ENCODE results near the gene PRMT2.
"Not testable (repeated sequence)": the region's sequence is repeated elsewhere in the genome, so short reads cannot be mapped to it uniquely, and the experiment has no call there.

The PRMT2 gene

DNA sequence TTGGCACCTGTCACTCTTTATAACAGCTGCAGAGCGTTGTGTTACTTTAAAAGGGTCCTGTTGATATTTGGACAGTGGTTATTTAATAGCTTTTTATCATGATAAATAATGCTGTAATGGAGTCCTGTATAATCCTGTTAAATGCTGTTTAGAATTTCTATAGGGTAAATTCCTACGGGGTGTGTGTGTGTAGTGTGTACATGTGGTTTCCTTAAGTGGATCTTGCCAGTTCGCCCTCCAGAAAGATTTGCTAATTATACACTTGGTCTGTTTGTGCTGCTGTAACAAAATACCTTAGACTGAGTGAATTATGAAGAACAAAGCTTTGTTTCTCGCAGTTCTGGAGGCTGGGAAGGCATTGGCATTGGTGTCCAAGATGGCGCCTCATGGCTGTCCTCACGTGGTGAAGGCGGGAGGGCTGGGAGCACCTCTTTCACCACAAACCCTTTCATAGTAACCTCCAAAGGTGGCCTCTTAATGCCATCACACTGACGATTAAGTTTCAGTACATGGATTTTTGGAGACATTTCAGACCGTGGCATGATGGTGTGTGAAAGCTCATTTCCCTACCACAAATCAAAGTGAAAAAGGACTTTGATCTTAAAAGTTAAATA is 11.2 kb downstream of the PRMT2 start:
- DNase-seq, result no peak

DNA sequence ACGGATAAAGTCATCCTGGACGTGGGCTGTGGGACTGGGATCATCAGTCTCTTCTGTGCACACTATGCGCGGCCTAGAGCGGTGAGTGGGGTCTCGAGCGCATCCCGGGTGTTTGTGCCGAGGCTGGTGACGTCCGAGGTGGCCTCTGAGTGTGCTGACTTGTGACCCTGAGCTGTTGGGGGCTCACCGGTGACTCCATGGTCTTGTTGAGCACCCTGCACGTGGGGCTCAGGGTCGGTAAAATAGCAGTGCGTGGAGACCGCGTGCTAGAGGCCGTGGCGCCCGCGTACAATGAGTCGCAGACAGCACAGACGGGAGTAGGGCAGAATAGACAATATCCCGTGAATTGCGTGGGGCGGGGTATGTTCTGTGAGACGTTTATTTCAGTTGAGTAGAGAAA is 13.1 kb downstream of the PRMT2 start:
- no peak for DNase-seq

- no peak for DNase-seq
Observed at GRCh38 chr21:46649356-46649755, 13.9 kb downstream of the PRMT2 start.

GRCh38 chr21:46650476-46651098 is 15.1 kb downstream of the PRMT2 start:
- no peak for DNase-seq

DNA sequence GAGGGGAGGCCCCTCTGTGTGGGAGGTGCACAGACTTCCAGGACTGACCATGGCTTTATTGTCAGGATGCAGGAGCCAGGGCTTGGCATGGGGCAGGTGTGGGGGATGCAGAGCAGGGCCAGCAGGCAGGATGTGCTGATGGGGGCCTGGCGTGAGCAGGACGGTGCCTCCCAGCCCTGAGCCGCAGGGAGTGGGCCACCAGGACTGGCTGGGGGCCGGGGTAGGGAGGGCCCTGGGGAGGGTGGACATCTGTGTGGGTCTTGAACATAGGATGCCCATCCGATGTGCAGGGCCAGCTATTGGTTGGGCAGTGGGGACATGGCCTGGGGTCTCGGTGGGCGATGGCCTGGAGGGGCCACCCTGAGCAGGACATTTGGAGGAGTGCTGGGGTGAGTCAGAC is 15.6 kb downstream of the PRMT2 start:
- DNase-seq, result no peak

DNA sequence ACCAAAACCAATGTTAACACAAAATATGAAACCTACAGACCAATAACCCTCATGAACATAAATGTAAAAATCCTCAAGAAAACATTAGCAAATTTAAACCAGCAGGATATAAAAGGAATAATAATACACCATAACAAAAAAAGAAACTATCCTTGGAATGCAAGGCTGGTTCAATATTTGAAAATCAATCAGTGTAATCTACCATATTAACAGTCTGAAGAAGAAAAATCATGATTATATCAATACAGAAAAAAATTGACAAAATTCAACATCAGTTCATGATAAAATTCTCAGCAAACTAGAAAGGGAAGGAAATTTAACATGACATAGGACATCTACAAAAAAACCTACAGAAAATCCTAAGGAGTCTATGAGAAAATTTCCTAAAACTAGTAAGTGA is 19.8 kb downstream of the PRMT2 start:
- DNase-seq, result no peak

GRCh38 chr21:46656820-46657219 is 21.3 kb downstream of the PRMT2 start:
- DNase-seq, result no peak

- DNase-seq, result no peak
Observed at GRCh38 chr21:46660505-46660904, 25.0 kb downstream of the PRMT2 start.

DNA sequence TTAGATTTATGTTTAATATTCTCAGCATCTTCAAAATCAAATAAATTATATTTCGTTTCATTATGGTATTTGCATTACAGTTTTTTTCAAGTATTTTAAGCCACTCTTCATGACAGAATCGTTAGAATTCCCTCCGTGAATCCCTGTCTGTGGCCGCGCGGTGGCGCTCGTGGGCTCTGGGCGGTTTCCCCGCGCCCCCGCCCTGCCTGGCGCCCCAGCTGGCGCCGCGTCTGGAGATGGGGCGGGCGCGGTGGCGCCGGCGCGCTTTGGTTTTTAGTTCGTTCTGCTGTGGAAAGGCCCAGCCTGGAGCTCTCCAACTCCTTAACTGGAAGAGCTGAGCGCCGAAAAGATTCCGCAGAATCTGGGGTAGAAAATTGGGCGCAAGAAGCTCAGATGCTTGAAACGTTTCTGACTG is 25.7 kb downstream of the PRMT2 start:
- DNase-seq, result no peak

DNA sequence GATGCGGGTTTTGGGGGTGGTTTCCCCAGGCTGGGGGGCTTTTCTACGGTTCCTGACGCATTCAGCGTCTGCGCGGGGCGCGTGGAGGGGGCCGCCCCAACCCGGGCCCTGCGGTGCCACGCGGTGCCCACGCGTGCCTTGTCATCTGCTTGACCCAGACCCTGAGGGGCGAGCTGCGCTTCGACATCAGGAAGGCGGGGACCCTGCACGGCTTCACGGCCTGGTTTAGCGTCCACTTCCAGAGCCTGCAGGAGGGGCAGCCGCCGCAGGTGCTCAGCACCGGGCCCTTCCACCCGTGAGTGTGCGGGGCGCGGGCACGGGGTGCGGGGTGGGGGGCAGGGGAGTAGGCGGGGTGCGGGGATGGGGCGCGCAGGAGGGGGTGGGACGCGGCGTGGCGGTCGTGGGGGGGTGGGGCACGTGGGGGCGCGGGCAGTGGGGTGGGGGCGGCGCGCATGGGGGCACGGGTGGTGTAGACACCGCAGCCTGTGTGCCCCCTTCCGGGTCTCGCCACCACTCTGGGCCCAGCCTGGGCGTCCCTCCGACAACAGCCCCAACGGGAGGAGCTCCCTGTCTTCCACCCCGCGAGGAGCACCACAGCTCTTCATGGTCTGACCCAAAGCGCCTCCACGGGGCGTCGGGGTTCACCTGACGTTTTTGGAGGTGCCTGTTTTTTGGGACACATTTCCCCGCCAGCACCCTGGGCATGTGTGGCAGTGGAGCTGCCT is 26.3 kb downstream of the PRMT2 start:
- no peak for DNase-seq

DNA sequence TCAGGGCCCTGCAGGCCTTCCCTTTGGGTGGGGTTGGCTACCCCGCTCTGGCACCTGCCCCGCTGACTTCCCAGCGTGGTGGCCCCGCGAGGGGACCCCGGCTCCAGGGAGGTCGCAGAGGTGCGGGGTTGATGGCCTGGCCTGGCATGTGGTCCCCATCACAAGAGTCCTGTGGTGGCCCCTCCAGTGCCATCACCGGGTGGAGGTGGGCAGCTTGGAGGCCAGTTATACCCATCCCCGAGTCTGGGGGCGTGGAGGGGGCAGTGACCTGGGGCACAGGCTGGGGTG is 26.8 kb downstream of the PRMT2 start:
- DNase-seq, result no peak

- no peak for DNase-seq
Observed at GRCh38 chr21:46662765-46663500, 27.5 kb downstream of the PRMT2 start.

DNA sequence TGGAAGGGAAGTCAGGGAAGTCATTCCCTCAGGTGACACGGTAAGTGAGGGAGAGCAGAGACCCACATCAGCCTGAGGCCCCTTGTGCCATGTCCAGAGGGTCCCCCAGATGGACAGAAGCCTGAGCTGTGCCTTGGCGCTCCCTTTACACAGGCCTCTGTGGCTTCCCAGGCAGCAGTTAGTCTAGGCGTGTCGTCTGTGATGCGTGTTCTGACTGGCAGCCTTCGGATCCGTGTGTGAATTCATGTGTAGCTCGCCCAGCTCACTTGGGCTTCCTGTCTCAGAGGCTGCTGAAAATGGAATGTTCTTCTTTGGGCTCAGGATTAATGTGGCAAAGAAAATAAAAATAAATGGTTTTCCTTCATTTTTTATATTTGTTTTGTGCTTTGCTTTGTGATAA is 28.3 kb downstream of the PRMT2 start:
- DNase-seq, result no peak

DNA sequence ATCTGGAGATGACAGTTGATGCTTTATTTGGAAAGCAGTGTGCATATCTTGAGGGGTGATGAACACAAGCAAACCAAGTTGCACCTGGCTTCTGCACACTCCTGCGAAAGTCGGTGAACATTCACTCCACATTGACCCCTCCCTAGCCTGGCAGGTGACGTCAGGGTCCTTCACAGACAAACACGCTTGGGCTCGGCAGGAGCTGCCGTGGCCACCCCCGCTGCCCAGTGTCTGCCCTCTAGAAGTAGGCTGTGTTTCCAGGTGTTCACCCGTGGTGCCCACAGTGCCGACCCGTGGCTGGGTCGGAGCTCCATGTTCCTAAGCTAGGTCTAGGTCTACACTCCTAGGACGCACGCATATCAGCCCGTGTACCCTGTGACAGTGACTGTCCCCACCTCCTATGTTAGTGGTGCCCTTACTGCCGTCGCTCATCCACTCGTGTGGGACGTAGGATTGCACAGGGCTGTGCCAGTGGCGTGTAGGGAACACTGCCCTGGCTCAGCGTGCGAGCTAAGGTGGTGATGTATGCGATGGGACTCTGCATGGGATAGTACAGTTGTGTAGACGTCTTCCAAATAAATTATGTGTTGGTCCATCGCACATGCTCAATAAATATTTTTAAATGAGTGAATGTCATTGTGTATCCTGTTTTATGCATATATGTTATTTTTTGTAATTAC is 29.0 kb downstream of the PRMT2 start:
- no peak for DNase-seq

- no peak for DNase-seq
Observed at GRCh38 chr21:46665566-46665965, 30.1 kb downstream of the PRMT2 start.

DNA sequence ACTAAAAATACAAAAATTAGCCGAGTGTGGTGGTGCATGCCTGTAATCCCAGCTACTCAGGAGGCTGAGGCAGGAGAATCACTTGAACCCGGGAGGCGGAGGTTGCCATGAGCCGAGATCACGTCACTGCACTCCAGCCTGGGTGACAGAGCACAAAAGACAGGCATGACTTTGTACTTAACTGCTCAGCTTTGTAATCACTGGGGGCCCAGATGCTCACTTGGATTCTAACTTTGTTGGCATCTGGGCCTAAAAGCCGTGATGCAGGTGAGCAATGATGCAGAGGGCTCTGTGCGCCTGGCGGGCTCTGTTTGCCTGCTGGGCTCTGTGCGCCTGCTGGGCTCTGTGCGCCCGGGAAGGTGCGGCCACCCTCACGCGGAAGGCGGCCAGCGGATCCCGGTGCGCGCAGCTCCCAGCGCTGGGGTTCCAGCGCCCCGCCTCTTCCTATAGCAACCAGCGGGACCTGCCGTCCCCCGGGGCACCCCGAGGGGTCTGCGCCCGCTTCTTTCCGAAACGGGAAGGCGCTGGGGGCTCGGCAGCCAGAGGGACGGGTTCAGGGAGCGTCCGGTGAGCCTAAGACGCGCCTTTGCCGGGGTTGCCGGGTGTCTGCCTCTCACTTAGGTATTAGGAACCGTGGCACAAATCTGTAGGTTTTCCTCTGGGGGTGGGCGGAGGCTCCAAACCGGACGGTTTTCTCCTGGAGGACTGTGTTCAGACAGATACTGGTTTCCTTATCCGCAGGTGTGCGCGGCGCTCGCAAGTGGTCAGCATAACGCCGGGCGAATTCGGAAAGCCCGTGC is 31.7 kb downstream of the PRMT2 start:
- peak; percentile 65 for DNase-seq

DNA sequence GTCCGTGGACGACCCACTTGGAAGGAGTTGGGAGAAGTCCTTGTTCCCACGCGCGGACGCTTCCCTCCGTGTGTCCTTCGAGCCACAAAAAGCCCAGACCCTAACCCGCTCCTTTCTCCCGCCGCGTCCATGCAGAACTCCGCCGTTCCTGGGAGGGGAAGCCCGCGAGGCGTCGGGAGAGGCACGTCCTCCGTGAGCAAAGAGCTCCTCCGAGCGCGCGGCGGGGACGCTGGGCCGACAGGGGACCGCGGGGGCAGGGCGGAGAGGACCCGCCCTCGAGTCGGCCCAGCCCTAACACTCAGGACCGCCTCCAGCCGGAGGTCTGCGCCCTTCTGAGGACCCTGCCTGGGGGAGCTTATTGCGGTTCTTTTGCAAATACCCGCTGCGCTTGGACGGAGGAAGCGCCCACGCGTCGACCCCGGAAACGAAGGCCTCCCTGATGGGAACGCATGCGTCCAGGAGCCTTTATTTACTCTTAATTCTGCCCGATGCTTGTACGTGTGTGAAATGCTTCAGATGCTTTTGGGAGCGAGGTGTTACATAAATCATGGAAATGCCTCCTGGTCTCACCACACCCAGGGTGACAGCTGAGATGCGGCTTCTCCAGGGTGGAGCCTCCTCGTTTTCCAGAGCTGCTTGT is 32.4 kb downstream of the PRMT2 start:
- DNase-seq, result peak; percentile 65

DNA sequence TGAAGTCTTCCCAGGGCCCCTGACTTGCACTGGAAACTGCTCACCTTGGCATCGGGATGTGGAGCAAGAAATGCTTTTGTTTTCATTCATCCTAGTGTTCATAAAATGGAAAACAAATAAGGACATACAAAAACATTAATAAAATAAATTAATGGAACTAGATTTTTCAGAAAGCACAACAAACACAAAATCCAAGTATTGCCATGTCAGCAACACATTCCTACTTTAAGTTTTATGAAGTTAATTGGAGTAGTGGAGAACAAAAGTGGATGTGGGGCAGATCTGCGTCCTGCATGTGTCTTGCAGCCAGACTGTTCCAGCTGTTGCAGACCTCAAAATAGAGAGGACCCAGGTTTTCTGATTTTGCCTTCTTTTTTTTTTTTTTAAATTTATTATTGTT is 32.9 kb downstream of the PRMT2 start:
- DNase-seq, result no peak

DNA sequence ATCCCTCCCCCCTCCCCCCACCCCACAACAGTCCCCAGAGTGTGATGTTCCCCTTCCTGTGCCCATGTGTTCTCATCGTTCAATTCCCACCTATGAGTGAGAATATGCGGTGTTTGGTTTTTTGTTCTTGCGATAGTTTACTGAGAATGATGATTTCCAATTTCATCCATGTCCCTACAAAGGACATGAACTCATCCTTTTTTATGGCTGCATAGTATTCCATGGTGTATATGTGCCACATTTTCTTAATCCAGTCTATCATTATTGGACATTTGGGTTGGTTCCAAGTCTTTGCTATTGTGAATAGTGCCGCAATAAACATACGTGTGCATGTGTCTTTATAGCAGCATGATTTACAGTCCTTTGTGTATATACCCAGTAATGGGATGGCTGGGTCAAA is 33.4 kb downstream of the PRMT2 start:
- not testable (repeated sequence) for DNase-seq

- no peak for DNase-seq
Observed at GRCh38 chr21:46674430-46675007, 39.0 kb downstream of the PRMT2 start.

DNA sequence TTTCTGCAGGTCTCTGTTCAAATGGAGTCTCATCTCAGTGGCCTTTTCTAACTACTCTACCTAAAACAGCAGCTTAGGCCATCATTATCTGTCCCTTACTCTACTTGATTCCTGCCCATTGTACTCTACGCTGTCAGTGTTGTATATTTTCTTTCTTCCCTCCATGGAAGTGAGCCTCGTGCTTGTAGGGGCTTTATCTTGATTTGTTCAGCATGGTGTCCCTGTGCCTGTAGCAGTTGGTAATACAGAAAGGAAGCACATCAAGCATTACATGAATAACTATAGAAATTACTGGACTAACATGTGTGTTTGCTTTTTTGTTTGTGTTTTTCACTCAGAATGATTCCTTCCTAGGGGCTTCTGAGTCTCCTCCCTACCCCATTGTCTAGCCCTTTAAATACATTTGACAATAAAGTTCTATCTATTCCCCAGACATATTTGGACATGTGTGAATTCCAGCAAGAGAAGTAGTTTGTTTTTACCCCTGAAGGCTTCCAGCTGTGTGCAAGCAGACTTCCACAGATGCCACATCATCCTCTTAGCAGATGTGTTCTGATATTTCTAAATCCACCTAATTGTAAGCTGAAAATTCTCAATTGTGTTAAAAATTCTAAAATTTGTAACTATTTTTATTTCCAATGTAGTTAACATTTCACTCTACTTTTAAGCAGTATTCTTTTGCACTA is 40.3 kb downstream of the PRMT2 start:
- no peak for DNase-seq

Measured in NCI-H345 (cell line).